ENCODE measurements around the gene SMG6.

- TF ChIP-seq POLR2A (IDR thresholded peaks at IDR 0.05) (no peak), CTCF (IDR thresholded peaks at IDR 0.05) (no peak)
Measured at GRCh38 chr17:2212400-2212981, 91.1 kb downstream of the SMG6 start.

Data from esophagus squamous epithelium (tissue), 4 donors.